Measurements from ENCODE around the gene IKZF2.

DNA sequence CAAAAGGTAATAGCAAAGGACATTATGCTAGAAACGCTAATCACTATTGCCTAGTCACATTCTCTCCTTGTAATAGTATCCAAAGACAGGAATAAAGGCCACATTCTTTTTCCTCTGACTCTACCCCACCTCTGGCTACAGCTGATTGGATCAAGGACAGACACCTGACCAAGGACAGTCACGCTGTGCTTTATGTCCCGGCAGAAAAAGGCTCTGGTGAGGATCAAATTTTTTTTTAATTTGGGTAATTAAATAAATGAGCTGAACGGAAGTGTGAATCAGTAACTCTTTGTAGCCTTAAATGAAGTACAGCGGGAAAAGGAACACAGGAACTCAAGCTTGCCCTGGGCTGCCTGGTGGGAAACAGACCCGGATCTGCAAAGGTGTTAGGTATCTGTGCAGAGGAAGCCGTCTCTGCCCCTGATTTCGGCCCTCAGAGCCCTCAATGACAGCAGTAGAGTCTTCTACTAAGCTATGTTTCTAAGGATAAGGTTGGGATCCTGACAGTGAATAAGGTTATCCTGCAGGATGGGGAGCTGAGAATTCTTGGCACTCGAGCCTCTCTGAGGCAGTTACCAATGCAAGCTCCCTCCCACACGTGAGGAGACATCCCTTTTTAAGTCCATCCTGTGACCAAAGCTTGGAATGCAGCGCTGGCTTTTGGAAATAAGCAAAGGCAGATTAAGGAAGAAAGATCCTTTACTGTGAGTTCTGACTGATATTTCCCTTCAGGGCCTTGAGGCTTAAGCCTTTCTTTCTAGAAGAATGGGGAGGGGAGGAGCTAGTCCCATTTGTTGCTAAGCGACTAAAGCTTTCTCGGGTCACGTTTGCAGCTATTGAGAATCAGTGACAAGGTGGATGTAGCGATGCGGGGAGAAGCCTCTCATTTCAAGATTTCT lies 37.8 kb upstream of the IKZF2 start:
- TF ChIP-seq, protein P1, sequence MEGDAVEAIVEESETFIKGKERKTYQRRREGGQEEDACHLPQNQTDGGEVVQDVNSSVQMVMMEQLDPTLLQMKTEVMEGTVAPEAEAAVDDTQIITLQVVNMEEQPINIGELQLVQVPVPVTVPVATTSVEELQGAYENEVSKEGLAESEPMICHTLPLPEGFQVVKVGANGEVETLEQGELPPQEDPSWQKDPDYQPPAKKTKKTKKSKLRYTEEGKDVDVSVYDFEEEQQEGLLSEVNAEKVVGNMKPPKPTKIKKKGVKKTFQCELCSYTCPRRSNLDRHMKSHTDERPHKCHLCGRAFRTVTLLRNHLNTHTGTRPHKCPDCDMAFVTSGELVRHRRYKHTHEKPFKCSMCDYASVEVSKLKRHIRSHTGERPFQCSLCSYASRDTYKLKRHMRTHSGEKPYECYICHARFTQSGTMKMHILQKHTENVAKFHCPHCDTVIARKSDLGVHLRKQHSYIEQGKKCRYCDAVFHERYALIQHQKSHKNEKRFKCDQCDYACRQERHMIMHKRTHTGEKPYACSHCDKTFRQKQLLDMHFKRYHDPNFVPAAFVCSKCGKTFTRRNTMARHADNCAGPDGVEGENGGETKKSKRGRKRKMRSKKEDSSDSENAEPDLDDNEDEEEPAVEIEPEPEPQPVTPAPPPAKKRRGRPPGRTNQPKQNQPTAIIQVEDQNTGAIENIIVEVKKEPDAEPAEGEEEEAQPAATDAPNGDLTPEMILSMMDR (IDR thresholded peaks at IDR 0.05), result no peak
- TF ChIP-seq POLR2AphosphoS5 (IDR thresholded peaks at IDR 0.05; ENCODE audit: insufficient read depth in 1 of 2, low read depth in 1 of 2) (no peak), POLR2A (IDR thresholded peaks at IDR 0.05) (no peak)
